K562 (cell line): Measurements from ENCODE around the gene HGD. TPM values are rescaled to one million over a fixed set of nuclear protein-coding genes. Genes with fewer than 3 reads are reported as not detected.

ENCODE experiments used
- BRCA1 ChIP-seq, 2 experiments: fragments of 450-650 bp in 1 of 2; sonication (generic) in 1 of 2; formaldehyde crosslinking in 1 of 2; IDR thresholded peaks; 2 replicates each; pipeline versions ENCODE4 v1.5.0 to v1.6.1; 2017 to 2020; ENCODE audit warnings: mild to moderate bottlenecking in 1 of 2, missing genetic modification reagents in 1 of 2
- CC2D1A ChIP-seq: fragments of 450-650 bp; IDR thresholded peaks from 2 replicates; pipeline ENCODE4 v1.6.1; 2017; ENCODE audit warnings: mild to moderate bottlenecking
- CTBP1 ChIP-seq: fragments of 450-650 bp; IDR thresholded peaks from 2 replicates; pipeline ENCODE4 v1.6.1; 2016; ENCODE audit warnings: borderline replicate concordance
- KLF6 ChIP-seq: fragments of 250-450 bp; sonication (Bioruptor Pico); IDR thresholded peaks from 2 replicates; pipeline ENCODE4 v1.4.0; 2020; ENCODE audit warnings: mild to moderate bottlenecking, moderate library complexity, borderline replicate concordance
- MTF1 ChIP-seq: fragments of 250-450 bp; sonication (Bioruptor Pico); IDR thresholded peaks from 2 replicates; pipeline ENCODE4 v1.9.0; 2021; ENCODE audit warnings: moderate library complexity, mild to moderate bottlenecking, inconsistent platforms, borderline replicate concordance
- MYBL2 ChIP-seq, 2 experiments: fragments of 450-650 bp in 1 of 2; sonication (generic) in 1 of 2; formaldehyde crosslinking in 1 of 2; IDR thresholded peaks; 2 replicates each; pipeline versions ENCODE4 v1.6.1 to v1.8.1; 2017 to 2022; ENCODE audit warnings: borderline replicate concordance in 1 of 2, inconsistent platforms in 1 of 2, low read depth in 1 of 2, mild to moderate bottlenecking in 1 of 2, missing genetic modification reagents in 1 of 2, moderate library complexity in 1 of 2
- PHF8 ChIP-seq: fragments of 200-600 bp; sonication (generic); IDR thresholded peaks from 2 replicates; pipeline ENCODE4 v1.6.1; 2012; ENCODE audit warnings: mixed run types, mild to moderate bottlenecking, inconsistent platforms, low read length, moderate library complexity, borderline replicate concordance
- RB1 ChIP-seq: fragments of 450-650 bp; IDR thresholded peaks from 2 replicates; pipeline ENCODE4 v1.6.1; 2017; ENCODE audit warnings: low read depth, mild to moderate bottlenecking
- SMARCE1 ChIP-seq: fragments of 450-650 bp; IDR thresholded peaks from 2 replicates; pipeline ENCODE4 v1.7.1; 2016; ENCODE audit warnings: mild to moderate bottlenecking
- SNRNP70 ChIP-seq: fragments of 200-400 bp; formaldehyde crosslinking; optimal IDR thresholded peaks from 2 replicates; pipeline ENCODE3; 2017; ENCODE audit warnings: low read depth, low read length
- TAF1 ChIP-seq: IDR thresholded peaks from 2 replicates; pipeline ENCODE4 v1.6.1; 2011; ENCODE audit warnings: mild to moderate bottlenecking, low read length, moderate library complexity; ENCODE audit not compliant: insufficient read depth, control insufficient read depth, severe bottlenecking; ENCODE audit errors: extremely low read depth
- ZKSCAN3 ChIP-seq: fragments of 250-450 bp; sonication (Bioruptor Pico); IDR thresholded peaks from 2 replicates; pipeline ENCODE4 v1.4.0; 2020
- ZNF311 ChIP-seq: fragments of 250-450 bp; sonication (Bioruptor Pico); IDR thresholded peaks from 2 replicates; pipeline ENCODE4 v1.4.0; 2020; ENCODE audit warnings: mild to moderate bottlenecking, moderate library complexity
- polyA plus RNA-seq, 8 experiments: library from polyadenylated mRNA; depleted of rRNA in 4 of 8; stranded (reverse) in 5 of 8; unstranded in 3 of 8; fragments of >200 nt; fragmentation: Nextera tagmentation in 2 of 8; fragmentation: Illumina TruSeq in 1 of 8; extraction: Ambion mirVana in 2 of 8; extraction: Trizol in 1 of 8; gene quantifications; 2 replicates each; pipeline versions ENCODE4 v1.2.1 to v1.2.3, GENCODE V29; 2011 to 2014; ENCODE audit warnings: inconsistent platforms in 1 of 8, missing spikeins in 1 of 8
- total RNA-seq, 7 experiments: library from RNA; depleted of rRNA in 6 of 7; stranded (reverse); fragments of >200 nt in 6 of 7; fragmentation: Illumina TruSeq in 2 of 7; extraction: Trizol in 2 of 7; gene quantifications; 2 replicates each; pipeline versions ENCODE4 v1.2.1 to v1.2.3, GENCODE V29; 2011 to 2021; ENCODE audit warnings: low replicate concordance in 1 of 7
- TF ChIP-seq, protein P1 (sequence below): fragments of 450-650 bp; formaldehyde crosslinking; IDR thresholded peaks from 2 replicates; pipeline ENCODE4 v1.4.0; 2022; ENCODE audit warnings: mild to moderate bottlenecking, moderate library complexity
- TF ChIP-seq, protein P2 (sequence below): fragments of 250-450 bp; sonication (Bioruptor Pico); IDR thresholded peaks from 2 replicates; pipeline ENCODE4 v1.4.0; 2020; ENCODE audit warnings: mild to moderate bottlenecking, moderate library complexity
- TF ChIP-seq, protein P3 (sequence below): sonication (generic); formaldehyde crosslinking; IDR thresholded peaks from 2 replicates; pipeline ENCODE4 v1.9.0; 2022; ENCODE audit warnings: mild to moderate bottlenecking, missing genetic modification reagents
- TF ChIP-seq, protein P4 (sequence below): fragments of 450-650 bp; IDR thresholded peaks from 2 replicates; pipeline ENCODE4 v1.7.1; 2018; ENCODE audit warnings: mild to moderate bottlenecking, low read depth; ENCODE audit not compliant: partially characterized antibody

Gene HGD
- total and polyA plus RNA-seq, 9 of the 15 experiments (the other 6 are each of a cell fraction or from before 2014, with no cell fraction given): 0.08 to 0.25 (median 0.17) TPM; not detected in 4

GRCh38 chr3:120622870-120623726 lies 58.9 kb downstream of the HGD start (continued):
- peak; percentile 77 for TF ChIP-seq SMARCE1
- TF ChIP-seq MYBL2 (IDR thresholded peaks at IDR 0.05; ENCODE audit: low read depth): no peak
- TF ChIP-seq MYBL2 (CRISPR knock-in tag; IDR thresholded peaks at IDR 0.05; ENCODE audit: borderline replicate concordance): no peak
- no peak for TF ChIP-seq TAF1
- TF ChIP-seq CC2D1A: 0 out of 2 replicates have a peak, but pooled peaks have one; percentile 53
- TF ChIP-seq BRCA1 (IDR thresholded peaks at IDR 0.05): no peak
- TF ChIP-seq BRCA1 (CRISPR knock-in tag; IDR thresholded peaks at IDR 0.05): no peak
- TF ChIP-seq, protein P1, sequence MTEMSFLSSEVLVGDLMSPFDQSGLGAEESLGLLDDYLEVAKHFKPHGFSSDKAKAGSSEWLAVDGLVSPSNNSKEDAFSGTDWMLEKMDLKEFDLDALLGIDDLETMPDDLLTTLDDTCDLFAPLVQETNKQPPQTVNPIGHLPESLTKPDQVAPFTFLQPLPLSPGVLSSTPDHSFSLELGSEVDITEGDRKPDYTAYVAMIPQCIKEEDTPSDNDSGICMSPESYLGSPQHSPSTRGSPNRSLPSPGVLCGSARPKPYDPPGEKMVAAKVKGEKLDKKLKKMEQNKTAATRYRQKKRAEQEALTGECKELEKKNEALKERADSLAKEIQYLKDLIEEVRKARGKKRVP (CRISPR knock-in tag): no peak
- no peak for TF ChIP-seq PHF8
- no peak for TF ChIP-seq KLF6 (CRISPR knock-in tag)
- TF ChIP-seq, protein P2, sequence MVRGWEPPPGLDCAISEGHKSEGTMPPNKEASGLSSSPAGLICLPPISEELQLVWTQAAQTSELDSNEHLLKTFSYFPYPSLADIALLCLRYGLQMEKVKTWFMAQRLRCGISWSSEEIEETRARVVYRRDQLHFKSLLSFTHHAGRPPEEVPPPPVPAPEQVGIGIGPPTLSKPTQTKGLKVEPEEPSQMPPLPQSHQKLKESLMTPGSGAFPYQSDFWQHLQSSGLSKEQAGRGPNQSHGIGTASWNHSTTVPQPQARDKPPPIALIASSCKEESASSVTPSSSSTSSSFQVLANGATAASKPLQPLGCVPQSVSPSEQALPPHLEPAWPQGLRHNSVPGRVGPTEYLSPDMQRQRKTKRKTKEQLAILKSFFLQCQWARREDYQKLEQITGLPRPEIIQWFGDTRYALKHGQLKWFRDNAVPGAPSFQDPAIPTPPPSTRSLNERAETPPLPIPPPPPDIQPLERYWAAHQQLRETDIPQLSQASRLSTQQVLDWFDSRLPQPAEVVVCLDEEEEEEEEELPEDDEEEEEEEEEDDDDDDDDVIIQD (CRISPR knock-in tag): no peak
- no peak for TF ChIP-seq MTF1
- no peak for TF ChIP-seq ZNF311 (CRISPR knock-in tag)
- TF ChIP-seq ZKSCAN3 (CRISPR knock-in tag): no peak
- TF ChIP-seq, protein P3, sequence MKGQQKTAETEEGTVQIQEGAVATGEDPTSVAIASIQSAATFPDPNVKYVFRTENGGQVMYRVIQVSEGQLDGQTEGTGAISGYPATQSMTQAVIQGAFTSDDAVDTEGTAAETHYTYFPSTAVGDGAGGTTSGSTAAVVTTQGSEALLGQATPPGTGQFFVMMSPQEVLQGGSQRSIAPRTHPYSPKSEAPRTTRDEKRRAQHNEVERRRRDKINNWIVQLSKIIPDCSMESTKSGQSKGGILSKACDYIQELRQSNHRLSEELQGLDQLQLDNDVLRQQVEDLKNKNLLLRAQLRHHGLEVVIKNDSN (CRISPR knock-in tag): no peak
- no peak for TF ChIP-seq CTBP1
- no peak for TF ChIP-seq RB1
- no peak for TF ChIP-seq SNRNP70
- TF ChIP-seq, protein P4, sequence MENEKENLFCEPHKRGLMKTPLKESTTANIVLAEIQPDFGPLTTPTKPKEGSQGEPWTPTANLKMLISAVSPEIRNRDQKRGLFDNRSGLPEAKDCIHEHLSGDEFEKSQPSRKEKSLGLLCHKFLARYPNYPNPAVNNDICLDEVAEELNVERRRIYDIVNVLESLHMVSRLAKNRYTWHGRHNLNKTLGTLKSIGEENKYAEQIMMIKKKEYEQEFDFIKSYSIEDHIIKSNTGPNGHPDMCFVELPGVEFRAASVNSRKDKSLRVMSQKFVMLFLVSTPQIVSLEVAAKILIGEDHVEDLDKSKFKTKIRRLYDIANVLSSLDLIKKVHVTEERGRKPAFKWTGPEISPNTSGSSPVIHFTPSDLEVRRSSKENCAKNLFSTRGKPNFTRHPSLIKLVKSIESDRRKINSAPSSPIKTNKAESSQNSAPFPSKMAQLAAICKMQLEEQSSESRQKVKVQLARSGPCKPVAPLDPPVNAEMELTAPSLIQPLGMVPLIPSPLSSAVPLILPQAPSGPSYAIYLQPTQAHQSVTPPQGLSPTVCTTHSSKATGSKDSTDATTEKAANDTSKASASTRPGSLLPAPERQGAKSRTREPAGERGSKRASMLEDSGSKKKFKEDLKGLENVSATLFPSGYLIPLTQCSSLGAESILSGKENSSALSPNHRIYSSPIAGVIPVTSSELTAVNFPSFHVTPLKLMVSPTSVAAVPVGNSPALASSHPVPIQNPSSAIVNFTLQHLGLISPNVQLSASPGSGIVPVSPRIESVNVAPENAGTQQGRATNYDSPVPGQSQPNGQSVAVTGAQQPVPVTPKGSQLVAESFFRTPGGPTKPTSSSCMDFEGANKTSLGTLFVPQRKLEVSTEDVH: no peak
